ENCODE measurements around the gene MARCHF4. TPM values are rescaled to one million over a fixed set of nuclear protein-coding genes. Genes with fewer than 3 reads are reported as not detected.

Gene MARCHF4
- total and polyA plus RNA-seq, 2 of the 4 experiments (the other 2 are of a cell fraction): 2.3 to 12.0 TPM

- H2BK15ac ChIP-seq (ENCODE audit: low read depth, low read length): peak overlapping the region; percentile 86; the same call in 2 of the 3 replicates
- peak overlapping the region; percentile 91 for H4K91ac ChIP-seq (ENCODE audit: insufficient read depth, low read depth, low read length)
- ATAC-seq (ENCODE audit: low read depth) (peak; percentile 61), DNase-seq (no peak)
- ChIA-PET CTCF (no interaction called here), POLR2A (ENCODE audit: unreplicated experiment) (interaction anchor here (0.7 to 0.9 kb wide), 2 partner anchors 12 to 943 kb away, joined by 3 to 4 read pairs; no protein-coding TSS in a partner anchor)
- peaks cover 43 to 72% of the 10 kb centered on the region in 2 experiments for H3K79me1 ChIP-seq (ENCODE audit: low read depth in 1 of 2, low read length in 2 of 2)
- in situ Hi-C loops (cut with MboI; ENCODE audit: low sequenced_read_pairs): no loop called here
- peak overlapping the region; percentile 66 for H3K18ac ChIP-seq (ENCODE audit: low read depth, low read length)
- intact Hi-C loops (cut with micrococcal nuclease): no loop called here
- H2AFZ ChIP-seq (replicated peaks; ENCODE audit: low read length, poor library complexity): peak overlapping the region; percentile 88
- H3K9me3 ChIP-seq (ENCODE audit: control insufficient read depth, insufficient read depth, low read length): no peaks in the 10 kb centered on the region
- H3K27me3 ChIP-seq (ENCODE audit: control insufficient read depth, insufficient read depth, low read length): no peaks in the 10 kb centered on the region
- H2BK5ac ChIP-seq (ENCODE audit: low read depth, low read length, poor library complexity, severe bottlenecking): peak overlapping the region; percentile 73
- H3K23ac ChIP-seq (ENCODE audit: low read depth, low read length): peak overlapping the region; percentile 80
- H2BK120ac ChIP-seq (ENCODE audit: low read depth, low read length): peak overlapping the region; percentile 93
- no CpG with 5 or more reads among the region's 1 CpG for WGBS, 2 experiments (ENCODE audit: extremely low coverage in 2 of 2, insufficient read length in 1 of 2)
- H2BK20ac ChIP-seq (ENCODE audit: low read depth, low read length): peak overlapping the region; percentile 79
- H2AK5ac ChIP-seq (ENCODE audit: low read depth, low read length): peak overlapping the region; percentile 54; the same call in 1 of the 2 replicates
- H3K9me1 ChIP-seq (ENCODE audit: insufficient read depth, low read length): peaks cover 39% of the 10 kb centered on the region
- H3K9ac ChIP-seq (ENCODE audit: low read depth, low read length): no peak overlapping the region
- dilution Hi-C loops (cut with HindIII; ENCODE audit: low sequenced_read_pairs, unreplicated experiment): no loop called here
- peaks cover 33% of the 10 kb centered on the region for H3K4me1 ChIP-seq (ENCODE audit: control insufficient read depth, insufficient read depth, low read length)
- H3K4me2 ChIP-seq (ENCODE audit: low read depth, low read length): peak overlapping the region; percentile 43
- no peaks in the 10 kb centered on the region; the same call in 1 of the 2 replicates for H4K20me1 ChIP-seq (ENCODE audit: insufficient read depth, low read length)
- H3K14ac ChIP-seq (replicated peaks; ENCODE audit: low read depth, low read length): peak overlapping the region; percentile 88
- peak overlapping the region; percentile 53; the same call in 1 of the 2 replicates for H3K56ac ChIP-seq (ENCODE audit: extremely low read depth, insufficient read depth, low read length)
- H4K5ac ChIP-seq (ENCODE audit: low read depth, low read length): peak overlapping the region; percentile 57
- no peaks in the 10 kb centered on the region for H3K36me3 ChIP-seq (ENCODE audit: control insufficient read depth, insufficient read depth, low read length)
- peak overlapping the region; percentile 96 for H3K4ac ChIP-seq (ENCODE audit: low read depth, low read length)
- H3K27ac ChIP-seq (ENCODE audit: insufficient read depth, low read length): peak overlapping the region; percentile 83
- no TSS peak for BruUV-seq (replicated peaks)
- H2AK9ac ChIP-seq (replicated peaks; ENCODE audit: low read depth, low read length, poor library complexity): peak overlapping the region; percentile 92
- H4K8ac ChIP-seq (ENCODE audit: low read depth in 2 of 2, low read length in 2 of 2): peak overlapping the region; percentile 92 to 95
- H3K4me3 ChIP-seq (ENCODE audit: insufficient read depth, low read depth, low read length): no peak overlapping the region
- TF ChIP-seq MXI1 (IDR thresholded peaks at IDR 0.05; ENCODE audit: borderline replicate concordance, low read depth, low read length) (no peak), NFE2L2 (IDR thresholded peaks at IDR 0.05; ENCODE audit: low read depth, low read length) (no peak), MAZ (IDR thresholded peaks at IDR 0.05; ENCODE audit: borderline replicate concordance, low read depth, low read length) (no peak)
These were observed 32.0 kb downstream of the MARCHF4 start for GRCh38 chr2:216340280-216340631.

Data from IMR-90 (cell line).